IMR-90 (cell line): ENCODE measurements around the gene FRYL. TPM values are rescaled to one million over a fixed set of nuclear protein-coding genes. Genes with fewer than 3 reads are reported as not detected.
A peak's percentile ranks its signal among the peaks of the same experiment; 100 is the strongest.

ENCODE experiments used
- ATAC-seq: fragments of 200-7000 bp; cut with Tn5 transposase; 2 replicates; pipeline ENCODE4 v1.9.1; 2020; ENCODE audit warnings: low read depth, mild to moderate bottlenecking, moderate library complexity
- BruUV-seq: library from RNA; stranded (reverse); fragments of 400-500 nt; replicated peaks from 2 replicates; lab custom pipeline; 2021; lab: Mats Ljungman, UMichigan
- CTCF ChIA-PET: fragments of 300-600 bp; formaldehyde crosslinking; extraction: SDS; loops from one replicate; lab custom pipeline; 2021; ENCODE audit warnings: antibody characterized with exemption; lab: Yijun Ruan, JAX
- POLR2A ChIA-PET: fragments of 300-600 bp; sonication (Branson Sonifier 250); formaldehyde crosslinking; loops from one replicate; lab custom pipeline; 2022; ENCODE audit warnings: antibody characterized with exemption; ENCODE audit not compliant: unreplicated experiment; lab: Charles Lee
- DNase-seq: peaks from one replicate; pipeline ENCODE4 v3.0.0; 2013
- H2AFZ ChIP-seq: replicated peaks from 2 replicates; pipeline ENCODE3; 2013; ENCODE audit warnings: low read length, mild to moderate bottlenecking; ENCODE audit not compliant: poor library complexity
- H2AK5ac ChIP-seq: 2 replicates; pipeline ENCODE4 v1.6.1; 2013; ENCODE audit warnings: low read depth, low read length, inconsistent platforms
- H2AK9ac ChIP-seq: replicated peaks from 2 replicates; pipeline ENCODE3; 2013; ENCODE audit warnings: mild to moderate bottlenecking, low read depth, low read length, moderate library complexity; ENCODE audit not compliant: poor library complexity
- H2BK120ac ChIP-seq: 2 replicates; pipeline ENCODE4 v1.6.1; 2013; ENCODE audit warnings: low read depth, low read length, inconsistent platforms
- H2BK15ac ChIP-seq: 3 replicates; pipeline ENCODE4 v1.6.1; 2013; ENCODE audit warnings: low read depth, low read length, inconsistent platforms
- H2BK20ac ChIP-seq: 2 replicates; pipeline ENCODE4 v1.6.1; 2013; ENCODE audit warnings: low read depth, mild to moderate bottlenecking, inconsistent platforms, low read length, moderate library complexity
- H2BK5ac ChIP-seq: 2 replicates; pipeline ENCODE4 v1.6.1; 2013; ENCODE audit warnings: mild to moderate bottlenecking, low read depth, low read length, inconsistent platforms; ENCODE audit not compliant: poor library complexity, severe bottlenecking
- H3K14ac ChIP-seq: replicated peaks from 2 replicates; pipeline ENCODE4 v1.6.1; 2013; ENCODE audit warnings: low read depth, low read length, inconsistent platforms
- H3K18ac ChIP-seq: 2 replicates; pipeline ENCODE4 v1.6.1; 2013; ENCODE audit warnings: low read depth, low read length, control low read depth
- H3K23ac ChIP-seq: 2 replicates; pipeline ENCODE4 v1.6.1; 2013; ENCODE audit warnings: low read depth, low read length, inconsistent platforms
- H3K27ac ChIP-seq: 2 replicates; pipeline ENCODE4 v1.5.1; 2013; ENCODE audit warnings: mild to moderate bottlenecking, control low read depth, low read length; ENCODE audit not compliant: insufficient read depth
- H3K27me3 ChIP-seq: 2 replicates; pipeline ENCODE4 v1.6.1; 2013; ENCODE audit warnings: low read length; ENCODE audit not compliant: control insufficient read depth, insufficient read depth
- H3K36me3 ChIP-seq: 2 replicates; pipeline ENCODE4 v1.6.1; 2013; ENCODE audit warnings: low read length, mixed read lengths; ENCODE audit not compliant: control insufficient read depth, insufficient read depth
- H3K4ac ChIP-seq: 2 replicates; pipeline ENCODE4 v1.6.1; 2013; ENCODE audit warnings: low read depth, low read length, inconsistent platforms
- H3K4me1 ChIP-seq: 2 replicates; pipeline ENCODE4 v1.6.1; 2013; ENCODE audit warnings: low read length, mixed read lengths; ENCODE audit not compliant: control insufficient read depth, insufficient read depth
- H3K4me2 ChIP-seq: 2 replicates; pipeline ENCODE4 v1.6.1; 2013; ENCODE audit warnings: low read depth, mild to moderate bottlenecking, control low read depth, low read length, moderate library complexity
- H3K4me3 ChIP-seq: 2 replicates; pipeline ENCODE4 v1.5.1; 2013; ENCODE audit warnings: low read depth, mild to moderate bottlenecking, control low read depth, low read length, moderate library complexity; ENCODE audit not compliant: insufficient read depth
- H3K56ac ChIP-seq: 2 replicates; pipeline ENCODE4 v1.6.1; 2013; ENCODE audit warnings: low read length, inconsistent platforms; ENCODE audit not compliant: insufficient read depth; ENCODE audit errors: extremely low read depth
- H3K79me1 ChIP-seq, 2 experiments: 2 replicates each; pipeline ENCODE4 v1.6.1; 2013; ENCODE audit warnings: low read length in 2 of 2, inconsistent platforms in 1 of 2, low read depth in 1 of 2
- H3K9ac ChIP-seq: 2 replicates; pipeline ENCODE4 v1.6.1; 2013; ENCODE audit warnings: low read depth, low read length, control low read depth
- H3K9me1 ChIP-seq: 2 replicates; pipeline ENCODE4 v1.6.1; 2013; ENCODE audit warnings: low read length, inconsistent platforms; ENCODE audit not compliant: insufficient read depth
- H3K9me3 ChIP-seq: 2 replicates; pipeline ENCODE4 v1.6.1; 2013; ENCODE audit warnings: low read length; ENCODE audit not compliant: control insufficient read depth, insufficient read depth
- H4K20me1 ChIP-seq: 2 replicates; pipeline ENCODE4 v1.6.1; 2013; ENCODE audit warnings: low read length, inconsistent platforms; ENCODE audit not compliant: insufficient read depth
- H4K5ac ChIP-seq: 2 replicates; pipeline ENCODE4 v1.6.1; 2013; ENCODE audit warnings: mild to moderate bottlenecking, low read depth, low read length, control low read depth
- H4K8ac ChIP-seq, 2 experiments: 2 replicates each; pipeline ENCODE4 v1.6.1; 2013; ENCODE audit warnings: low read depth in 2 of 2, low read length in 2 of 2, control low read depth in 1 of 2, inconsistent platforms in 1 of 2
- H4K91ac ChIP-seq: 2 replicates; pipeline ENCODE4 v1.6.1; 2013; ENCODE audit warnings: low read depth, low read length, inconsistent platforms; ENCODE audit not compliant: insufficient read depth
- CEBPB ChIP-seq: IDR thresholded peaks from 2 replicates; pipeline ENCODE4 v1.6.1; 2012; ENCODE audit warnings: low read depth, low read length, improper control_type of control experiment
- CHD1 ChIP-seq: IDR thresholded peaks from 2 replicates; pipeline ENCODE4 v1.6.1; 2012; ENCODE audit warnings: low read depth, low read length, improper control_type of control experiment
- MAFK ChIP-seq: IDR thresholded peaks from 2 replicates; pipeline ENCODE4 v1.6.1; 2012; ENCODE audit warnings: low read depth, low read length, improper control_type of control experiment
- MXI1 ChIP-seq: IDR thresholded peaks from 2 replicates; pipeline ENCODE4 v1.6.1; 2012; ENCODE audit warnings: low read depth, mild to moderate bottlenecking, low read length, moderate library complexity, borderline replicate concordance
- NFE2L2 ChIP-seq: fragments of 150-350 bp; IDR thresholded peaks from 2 replicates; pipeline ENCODE4 v1.6.1; 2016; ENCODE audit warnings: low read depth, mild to moderate bottlenecking, low read length
- RFX5 ChIP-seq: IDR thresholded peaks from 2 replicates; pipeline ENCODE4 v1.8.0; 2012; ENCODE audit warnings: low read depth, mild to moderate bottlenecking, low read length, moderate library complexity
- WGBS, 2 experiments: methylation state at CpG; one replicate each; pipeline versions ENCODE4 v1.1.5 to v1.1.7; 2013; ENCODE audit warnings: missing lambda C conversion rate in 2 of 2; ENCODE audit not compliant: insufficient read length in 1 of 2; ENCODE audit errors: extremely low coverage in 2 of 2; 5-methylcytosine and 5-hydroxymethylcytosine counted together
- dilution Hi-C: fragments of 300-500 bp; cut with HindIII; formaldehyde crosslinking; loops from one replicate; pipeline ENCODE4 v1.14.3; 2018; ENCODE audit warnings: low sequenced_read_pairs; ENCODE audit not compliant: unreplicated experiment
- in situ Hi-C: fragments of 300-500 bp; cut with MboI; formaldehyde crosslinking; loops from 3 replicates; pipeline ENCODE4 v1.14.3; 2019; ENCODE audit warnings: low sequenced_read_pairs, inconsistent platforms, mixed read lengths
- intact Hi-C: fragments of 100-400 bp; cut with micrococcal nuclease; formaldehyde crosslinking; loops from 2 replicates; pipeline ENCODE4 v1.10.0; 2022
- polyA plus RNA-seq, 3 experiments: library from polyadenylated mRNA; depleted of rRNA; stranded (reverse); fragments of >200 nt; gene quantifications; 2 replicates each; pipeline ENCODE4 v1.2.3, GENCODE V29; 2012; ENCODE audit warnings: low replicate concordance in 1 of 3
- total RNA-seq: library from RNA; depleted of rRNA; stranded (reverse); fragments of >200 nt; gene quantifications from 2 replicates; pipeline ENCODE4 v1.2.3, GENCODE V29; 2012
- TF ChIP-seq, protein P1 (sequence below): fragments of 150-350 bp; IDR thresholded peaks from 2 replicates; pipeline ENCODE4 v1.6.1; 2016; ENCODE audit warnings: low read depth, mild to moderate bottlenecking, low read length, moderate library complexity, borderline replicate concordance

The FRYL gene
- total and polyA plus RNA-seq, 2 of the 4 experiments (the other 2 are of a cell fraction) = 9.9 to 77.4 TPM

DNA sequence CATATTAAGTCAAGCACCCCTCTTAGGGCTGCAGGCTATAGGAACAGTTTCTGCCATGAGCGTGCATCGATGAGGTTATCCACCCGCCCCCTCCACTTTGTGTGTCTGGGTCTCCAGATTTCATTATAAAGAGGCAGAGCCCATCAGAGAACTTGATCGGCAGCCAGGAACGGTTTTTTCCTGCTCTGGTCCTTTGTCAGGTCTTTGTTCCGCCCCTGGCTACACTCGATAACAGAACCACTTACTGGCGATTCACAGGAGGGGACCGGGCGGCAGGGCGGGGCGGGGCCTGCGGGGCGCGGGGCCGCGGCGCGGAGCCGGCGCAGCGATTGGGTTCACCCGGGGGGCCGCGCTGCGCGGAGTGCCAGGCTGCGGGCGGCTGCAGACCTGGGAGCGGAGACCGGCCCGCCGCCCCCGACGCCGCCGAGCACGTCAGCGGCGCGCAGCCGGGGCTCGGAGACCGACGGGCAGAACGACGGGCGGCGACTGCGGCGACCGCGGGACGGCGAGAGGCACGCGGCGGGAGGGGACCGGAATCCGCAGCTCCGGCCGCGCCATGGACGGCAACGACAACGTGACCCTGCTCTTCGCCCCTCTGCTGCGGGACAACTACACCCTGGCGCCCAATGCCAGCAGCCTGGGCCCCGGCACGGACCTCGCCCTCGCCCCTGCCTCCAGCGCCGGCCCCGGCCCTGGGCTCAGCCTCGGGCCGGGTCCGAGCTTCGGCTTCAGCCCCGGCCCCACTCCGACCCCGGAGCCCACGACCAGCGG is 296.9 kb downstream of the FRYL start, which contains the start of gene SLC10A4:
TSS of gene SLC10A4 (plus strand) at position 338 of the 771 bp plus-strand sequence. CDS start at position 557, 219 bp downstream.
- peaks cover 57% of the 10 kb centered on the region for H3K27me3 ChIP-seq

More for the DNA sequence above, 296.9 kb downstream of the FRYL start, which contains the start of gene SLC10A4:
- Histone ChIP-seq H3K4me3 (peak within 1 kb of the TSS; percentile 45), H3K4ac (no peak within 1 kb of the TSS), H4K5ac (no peak within 1 kb of the TSS), H3K18ac (no peak within 1 kb of the TSS), H3K36me3 (no peaks in the 10 kb centered on the region), H2BK20ac (no peak within 1 kb of the TSS), H3K56ac (no peak within 1 kb of the TSS), H2AK9ac (no peak within 1 kb of the TSS), H3K79me1 (no peaks in the 10 kb centered on the region), H3K9ac (no peak within 1 kb of the TSS), H3K4me2 (peak within 1 kb of the TSS; percentile 72), H2BK120ac (no peak within 1 kb of the TSS), H2AK5ac (no peak within 1 kb of the TSS), H3K14ac (no peak within 1 kb of the TSS), H2BK5ac (no peak within 1 kb of the TSS), H3K23ac (no peak within 1 kb of the TSS), H4K91ac (no peak within 1 kb of the TSS), H4K8ac (no peak within 1 kb of the TSS), H3K9me1 (no peaks in the 10 kb centered on the region), H4K20me1 (no peaks in the 10 kb centered on the region), H3K4me1 (peaks cover 5% of the 10 kb centered on the region), H2BK15ac (no peak within 1 kb of the TSS), H2AFZ (peak within 1 kb of the TSS; percentile 81), H3K9me3 (peaks cover 20% of the 10 kb centered on the region), H3K27ac (no peak within 1 kb of the TSS)
- WGBS, 2 experiments = 3% methylated on average over 45 of the region's 85 CpGs; no CpG with 5 or more reads in 1 of the 2 experiments
- in situ Hi-C loops (loop anchor here (25.0 kb wide), 1 partner anchor 96 kb away; no protein-coding TSS in a partner anchor), intact Hi-C loops (no loop called here), dilution Hi-C loops (no loop called here)
- DNase-seq (no peak), ATAC-seq (peak; percentile 46; the same call in 1 of the 2 replicates)
- no TSS peak for BruUV-seq
- POLR2A ChIA-PET = no interaction called here
- TF ChIP-seq, protein P1, sequence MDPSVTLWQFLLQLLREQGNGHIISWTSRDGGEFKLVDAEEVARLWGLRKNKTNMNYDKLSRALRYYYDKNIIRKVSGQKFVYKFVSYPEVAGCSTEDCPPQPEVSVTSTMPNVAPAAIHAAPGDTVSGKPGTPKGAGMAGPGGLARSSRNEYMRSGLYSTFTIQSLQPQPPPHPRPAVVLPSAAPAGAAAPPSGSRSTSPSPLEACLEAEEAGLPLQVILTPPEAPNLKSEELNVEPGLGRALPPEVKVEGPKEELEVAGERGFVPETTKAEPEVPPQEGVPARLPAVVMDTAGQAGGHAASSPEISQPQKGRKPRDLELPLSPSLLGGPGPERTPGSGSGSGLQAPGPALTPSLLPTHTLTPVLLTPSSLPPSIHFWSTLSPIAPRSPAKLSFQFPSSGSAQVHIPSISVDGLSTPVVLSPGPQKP = no peak
- TF ChIP-seq MXI1 = no peak
- TF ChIP-seq CHD1 = no peak
- TF ChIP-seq NFE2L2 = no peak
- no peak for TF ChIP-seq RFX5
- no peak for TF ChIP-seq CEBPB
- no peak for TF ChIP-seq MAFK
- CTCF ChIA-PET = no interaction called here
